Myocyte (in vitro differentiated cells): Measurements from ENCODE around the gene ART1. TPM values are rescaled to one million over a fixed set of nuclear protein-coding genes. Genes with fewer than 3 reads are reported as not detected.
A peak's percentile ranks its signal among the peaks of the same experiment; 100 is the strongest.
"Not testable (repeated sequence)": the region's sequence is repeated elsewhere in the genome, so short reads cannot be mapped to it uniquely, and the experiment has no call there.

ENCODE experiments used
- DNase-seq: peaks from one replicate; pipeline ENCODE4 v3.0.0-alpha.2; 2012; ENCODE audit warnings: low read depth
- polyA plus RNA-seq: library from polyadenylated mRNA; unstranded; fragments of >200 nt; gene quantifications from one replicate; pipeline ENCODE4 v1.2.1, GENCODE V29; 2012; ENCODE audit warnings: missing spikeins
- total RNA-seq: library from RNA; depleted of rRNA; stranded (reverse); fragments of >200 nt; gene quantifications from 2 replicates; pipeline ENCODE4 v1.2.3, GENCODE V29; 2014

Gene ART1
- 2.4 and 2.7 TPM in 2 replicates for total RNA-seq
- polyA plus RNA-seq, result 0.64 TPM

DNA sequence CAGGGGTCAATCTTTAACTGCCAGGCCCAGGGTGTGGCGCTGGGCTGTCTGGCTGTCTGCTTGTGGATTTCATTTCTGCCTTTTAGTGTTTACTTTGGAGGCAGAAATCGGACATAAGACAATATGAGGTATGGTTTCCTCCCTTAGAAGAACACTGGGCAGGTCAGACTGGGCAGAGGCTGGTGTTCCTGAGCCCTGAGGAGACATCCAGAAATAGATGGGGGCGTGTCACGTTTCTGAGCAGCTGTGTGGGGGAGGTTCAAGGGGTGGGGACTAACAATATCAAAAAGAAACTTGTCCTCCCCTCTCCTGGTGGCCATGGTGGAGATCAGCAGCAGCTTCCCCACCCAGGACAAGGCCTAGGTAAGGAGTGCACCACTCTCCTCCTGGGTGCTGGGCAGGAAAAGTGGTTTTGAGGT is at the start of gene ART1:
ART1 (plus strand) TSS at position 312 of the 419 bp plus-strand sequence. CDS start 14,086 bp downstream, outside the sequence.
- DNase-seq, result peak; percentile 92

GRCh38 chr11:3597743-3598142 is 47.2 kb upstream of the ART1 start:
- DNase-seq, result not testable (repeated sequence)

GRCh38 chr11:3600201-3600600 is 44.7 kb upstream of the ART1 start:
- not testable (repeated sequence) for DNase-seq

- DNase-seq, result no peak
These were observed 40.8 kb upstream of the ART1 start for GRCh38 chr11:3604167-3604566.

DNA sequence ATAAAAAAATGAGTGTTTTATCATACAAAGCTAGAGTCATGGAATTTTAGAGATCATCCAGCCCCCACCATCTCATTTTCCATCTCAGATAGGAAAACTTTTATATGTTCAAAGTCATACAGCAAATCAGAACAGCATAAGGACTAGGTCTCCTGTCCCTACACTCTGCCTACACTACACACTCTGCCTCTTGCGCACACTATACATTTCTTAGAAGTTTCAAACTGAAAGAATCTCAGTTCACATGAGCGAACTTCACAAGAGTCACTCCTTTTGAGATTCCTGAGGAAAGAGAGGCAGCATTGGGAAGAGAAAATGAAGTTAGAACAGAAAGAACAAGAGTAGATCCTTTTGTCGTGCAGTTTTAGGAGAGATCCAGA is 39.7 kb upstream of the ART1 start:
- no peak for DNase-seq

DNA sequence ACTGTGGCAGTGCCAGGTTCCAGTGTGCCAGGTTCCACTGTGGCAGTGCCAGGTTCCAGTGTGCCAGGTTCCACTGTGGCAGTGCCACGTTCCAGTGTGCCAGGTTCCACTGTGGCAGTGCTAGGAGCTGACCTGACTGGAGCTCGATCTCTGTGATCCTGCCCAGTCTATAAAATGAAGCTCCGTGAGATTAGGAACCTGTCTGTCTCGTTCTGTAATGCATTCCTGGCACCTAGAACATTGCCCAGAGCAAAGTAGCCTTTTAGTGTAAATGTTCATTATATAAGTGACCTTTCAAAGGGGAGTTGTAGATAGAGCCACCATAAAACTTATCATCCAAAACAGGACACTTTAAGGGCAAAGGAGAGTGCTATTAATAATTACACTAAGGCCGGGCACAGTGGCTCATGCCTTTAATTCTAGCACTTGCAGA is 39.1 kb upstream of the ART1 start:
- DNase-seq, result no peak

- DNase-seq, result peak; percentile 56
These were observed 35.3 kb upstream of the ART1 start for GRCh38 chr11:3609416-3610265.

- DNase-seq, result no peak
These were observed 34.1 kb upstream of the ART1 start for GRCh38 chr11:3610846-3611245.

- no peak for DNase-seq
These were observed 32.8 kb upstream of the ART1 start for GRCh38 chr11:3611976-3612678.

DNA sequence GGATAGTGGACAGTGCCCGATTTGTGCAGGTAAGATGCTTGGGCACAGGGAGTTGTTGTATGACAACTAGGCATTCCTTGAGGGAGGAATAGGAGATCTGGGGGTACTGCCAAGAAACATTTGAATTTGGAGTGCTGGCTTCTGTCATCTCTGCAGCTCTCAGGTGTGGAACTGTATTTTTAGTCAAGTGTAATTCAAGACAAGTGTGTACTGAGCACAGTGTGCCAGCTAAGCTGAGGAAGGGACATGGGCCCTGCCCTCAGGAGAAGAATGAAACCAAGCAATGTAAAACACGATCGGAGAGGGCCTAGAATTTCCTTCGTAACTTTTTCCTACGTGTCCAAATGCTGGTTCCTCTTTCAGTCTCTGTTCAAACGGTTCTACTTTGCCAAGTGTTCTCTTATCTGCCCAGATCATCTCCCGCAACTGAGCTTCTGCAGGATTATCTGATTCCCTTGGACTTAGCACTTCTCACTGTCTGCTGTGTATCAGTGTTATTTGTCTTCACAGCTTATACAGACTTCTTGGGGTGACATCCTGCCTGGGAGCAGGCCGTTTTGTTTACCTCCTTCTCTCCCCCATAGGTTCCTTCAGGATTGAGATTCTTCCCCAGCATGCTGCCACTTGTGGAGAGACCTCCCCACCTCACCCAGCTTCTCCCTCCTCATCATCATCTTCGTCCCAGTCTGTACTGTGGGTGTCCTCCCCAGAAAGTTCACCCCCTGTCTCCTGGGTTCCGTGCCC is 30.8 kb upstream of the ART1 start:
- DNase-seq, result peak; percentile 34

DNA sequence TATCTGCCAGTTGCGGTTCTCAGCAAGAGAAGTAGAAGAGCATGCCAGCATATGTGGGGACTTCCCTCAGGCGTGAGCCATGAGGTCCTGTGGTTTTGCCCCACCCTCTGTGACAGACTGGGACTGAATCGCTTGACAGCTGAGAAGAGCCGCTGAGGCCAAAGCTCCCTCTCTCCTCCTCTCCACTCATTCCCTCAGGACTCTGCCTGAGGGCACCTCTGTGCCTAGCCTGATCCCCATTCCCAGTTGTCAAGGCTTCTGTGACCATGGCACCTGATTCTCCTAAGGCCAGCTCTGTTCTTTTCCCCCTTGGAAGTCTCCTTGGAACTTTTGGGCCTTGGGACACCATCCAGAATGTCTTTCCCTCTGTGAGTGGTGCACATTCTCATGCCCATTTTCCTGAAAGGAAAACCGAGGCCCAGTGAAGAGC is 30.2 kb upstream of the ART1 start:
- DNase-seq, result peak; percentile 97

DNA sequence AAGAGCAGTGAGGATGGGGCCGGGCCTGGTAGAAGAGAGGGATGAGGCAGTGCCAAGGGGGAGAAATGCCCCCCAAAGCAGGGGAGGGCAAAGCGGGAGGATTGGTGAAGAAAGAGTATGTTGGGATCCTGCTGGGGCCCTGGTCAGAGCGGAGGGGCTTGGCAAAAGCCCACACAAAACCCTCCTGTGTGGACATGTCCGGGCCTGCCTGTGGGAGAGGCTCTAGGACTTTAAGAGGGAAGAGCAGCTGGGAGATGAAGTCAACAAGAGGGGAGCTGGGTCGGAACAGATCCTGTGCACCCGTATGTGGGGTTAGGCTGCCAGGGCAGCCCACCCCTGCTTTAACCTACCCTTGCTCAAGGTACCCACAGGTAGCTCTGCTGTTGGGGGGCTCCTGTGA is 28.9 kb upstream of the ART1 start:
- DNase-seq, result peak; percentile 71

DNA sequence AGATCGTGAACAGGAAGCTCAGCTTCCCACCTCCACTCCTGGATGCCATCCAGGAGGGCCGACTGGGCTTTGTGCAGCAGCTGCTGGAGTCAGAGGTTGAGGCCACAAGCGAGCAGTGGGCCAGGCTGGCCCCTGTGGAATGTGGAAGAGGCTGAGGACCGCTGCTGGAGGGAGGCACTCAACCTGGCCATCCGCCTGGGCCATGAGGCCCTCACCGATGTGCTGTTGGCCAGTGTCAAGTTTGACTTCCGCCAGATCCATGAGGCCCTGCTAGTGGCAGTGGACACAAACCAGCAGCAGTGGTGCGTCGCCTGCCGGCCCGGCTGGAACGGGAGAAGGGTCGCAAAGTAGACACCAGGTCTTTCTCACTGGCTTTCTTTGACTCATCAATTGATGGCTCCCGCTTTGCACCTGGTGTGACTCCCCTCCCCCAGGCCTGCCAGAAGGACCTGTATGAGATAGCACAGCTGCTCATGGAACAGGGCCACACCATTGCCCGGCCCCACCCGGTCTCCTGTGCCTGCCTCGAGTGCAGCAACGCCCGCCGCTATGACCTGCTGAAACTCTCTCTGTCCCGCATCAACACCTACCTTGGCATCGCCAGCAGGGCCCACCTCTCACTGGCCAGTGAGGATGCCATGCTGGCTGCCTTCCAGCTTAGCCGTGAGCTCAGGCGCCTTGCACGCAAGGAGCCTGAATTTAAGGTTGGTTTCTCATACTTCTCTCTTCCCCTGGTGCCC is 28.0 kb upstream of the ART1 start:
- DNase-seq, result peak; percentile 93

DNA sequence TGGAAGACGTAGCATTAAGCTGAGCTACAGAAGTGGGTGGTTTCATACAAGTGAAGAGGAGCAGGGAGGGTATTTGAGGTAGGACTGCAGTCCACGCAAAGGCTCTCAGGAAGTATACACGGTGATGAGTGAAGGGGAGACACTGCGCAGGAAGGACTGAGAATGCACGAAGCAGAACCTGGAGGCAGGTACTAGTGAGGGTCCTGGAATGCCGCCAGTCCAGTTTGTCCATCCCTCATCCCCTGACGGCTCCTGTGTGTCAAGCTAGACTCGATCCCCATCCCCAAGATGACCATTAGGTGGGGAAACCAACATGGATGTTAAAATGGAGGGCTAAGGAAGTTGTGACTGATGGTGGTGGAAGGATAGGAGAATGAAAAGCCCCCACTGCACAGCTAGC is 26.9 kb upstream of the ART1 start:
- DNase-seq, result no peak

- DNase-seq, result no peak
These were observed 22.4 kb upstream of the ART1 start for GRCh38 chr11:3622521-3622920.

GRCh38 chr11:3623121-3623520 is 21.8 kb upstream of the ART1 start:
- no peak for DNase-seq

DNA sequence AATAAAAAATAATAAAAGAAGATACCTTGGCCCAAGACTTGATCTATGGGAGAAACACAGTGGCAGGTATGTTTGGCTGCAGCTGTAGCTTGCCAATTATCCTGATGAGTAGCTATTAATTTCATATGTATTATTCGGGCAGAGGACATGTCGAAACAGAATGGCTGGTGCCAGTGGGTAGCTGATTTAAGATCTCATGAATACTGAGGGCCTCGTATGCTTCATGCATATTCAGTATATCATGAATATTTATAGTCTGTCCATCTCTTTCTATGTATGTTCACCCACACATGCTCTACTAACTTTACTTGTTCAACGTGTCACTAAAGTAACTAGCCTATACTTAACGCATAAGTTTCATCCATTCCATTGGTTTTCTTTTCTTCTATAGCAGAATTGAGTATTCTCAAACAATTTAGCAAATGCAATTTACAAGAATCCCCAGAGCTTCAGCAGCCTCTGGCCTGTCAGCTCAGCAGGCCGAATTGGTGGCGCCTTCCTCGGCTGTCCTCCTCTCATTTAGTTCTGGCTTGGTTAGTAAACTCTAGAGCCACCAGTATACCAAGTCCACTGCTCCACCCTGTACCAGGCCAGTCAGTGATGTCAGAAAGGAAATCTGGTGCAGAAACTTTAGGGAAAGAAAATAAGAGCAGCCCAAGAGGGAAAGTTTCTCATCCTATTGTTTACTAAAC is 21.0 kb upstream of the ART1 start:
- no peak for DNase-seq

GRCh38 chr11:3626250-3626960 is 18.5 kb upstream of the ART1 start:
- no peak for DNase-seq

GRCh38 chr11:3627291-3627690 is 17.6 kb upstream of the ART1 start:
- peak; percentile 87 for DNase-seq

- DNase-seq, result no peak
These were observed 13.6 kb upstream of the ART1 start for GRCh38 chr11:3631331-3631730.
